HG02642 (cell line): ENCODE measurements around the gene TOP3B.

Experiments
- ATAC-seq: cut with Tn5 transposase; IDR thresholded peaks from one replicate; pipeline ENCODE4 v1.9.1; 2021; ENCODE audit warnings: mild to moderate bottlenecking; ENCODE audit not compliant: unreplicated experiment, poor library complexity

Gene TOP3B

DNA sequence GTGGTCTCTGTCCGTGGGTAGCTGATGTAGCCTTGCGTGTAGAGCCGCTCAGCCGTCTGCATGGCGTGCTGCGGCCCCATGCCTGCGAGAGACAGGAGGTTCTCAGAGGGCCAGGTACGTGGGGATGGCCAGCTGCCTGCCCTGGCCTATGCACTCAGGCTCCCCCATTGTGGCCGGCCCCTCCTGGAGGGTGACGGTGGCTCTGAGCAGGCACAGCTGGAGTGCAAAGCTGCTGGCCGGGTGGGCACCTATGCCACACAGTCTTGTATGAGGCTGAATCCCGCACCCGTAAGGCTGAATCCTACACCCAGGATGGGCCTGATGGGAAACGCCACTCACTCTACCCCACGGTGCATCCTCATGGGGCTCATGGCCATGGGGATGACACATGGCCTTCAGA lies 18.4 kb downstream of the TOP3B start:
- ATAC-seq: no peak

DNA sequence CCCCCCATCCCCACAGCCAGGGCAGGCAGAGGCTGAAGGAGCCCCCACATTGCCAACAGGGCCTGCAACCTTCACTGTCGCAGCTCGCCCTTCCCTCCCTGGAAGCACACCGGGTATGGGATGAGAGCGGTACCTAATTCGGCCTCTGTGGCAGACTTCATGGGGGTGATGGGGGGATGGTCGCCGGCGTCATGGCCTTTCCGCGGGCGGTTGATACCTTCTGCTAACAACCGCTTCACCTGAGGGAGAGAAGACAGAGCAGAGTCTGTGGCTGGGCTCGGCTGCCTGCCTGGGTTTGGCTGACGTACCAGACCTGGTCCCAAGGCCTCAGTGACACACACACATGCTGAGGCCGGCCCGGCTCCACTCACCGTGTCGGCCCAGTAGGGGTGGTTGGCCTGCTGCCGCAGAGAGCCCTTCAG lies 18.8 kb downstream of the TOP3B start:
- no peak for ATAC-seq

DNA sequence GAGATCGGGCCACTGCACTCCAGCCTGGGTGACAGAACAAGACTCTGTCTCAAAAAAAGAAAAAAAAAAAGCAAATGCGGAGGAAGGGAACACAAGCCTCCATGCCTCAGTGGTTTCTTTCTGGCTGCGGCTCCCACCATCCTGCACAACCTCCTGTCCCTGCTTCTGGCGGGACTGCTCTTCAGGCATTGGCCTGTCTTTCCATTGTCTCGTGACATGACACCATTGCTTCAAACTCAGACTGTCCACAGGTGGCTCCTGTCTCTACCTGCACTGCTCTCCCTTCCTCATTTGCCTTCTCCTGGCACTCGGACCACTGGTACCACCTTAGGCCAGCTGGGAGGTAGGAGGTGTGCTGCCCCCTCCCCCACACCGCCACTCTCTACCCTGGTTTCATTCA lies 19.3 kb downstream of the TOP3B start:
- ATAC-seq: no peak

DNA sequence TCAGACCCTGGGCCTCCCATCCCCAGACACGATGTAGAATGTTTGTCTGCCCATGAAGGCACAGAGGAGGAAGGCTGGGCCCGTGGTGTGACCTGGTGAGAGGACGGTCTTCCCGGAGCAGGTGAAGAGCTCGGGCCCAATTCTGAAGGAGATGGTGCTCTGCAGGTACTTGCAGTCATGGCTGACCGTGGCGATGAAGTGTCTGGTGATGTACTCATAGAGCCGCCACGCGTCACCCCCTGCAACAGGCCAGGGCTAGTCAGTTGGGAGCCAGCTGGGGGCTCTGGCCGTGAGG lies 20.0 kb downstream of the TOP3B start:
- ATAC-seq: no peak

DNA sequence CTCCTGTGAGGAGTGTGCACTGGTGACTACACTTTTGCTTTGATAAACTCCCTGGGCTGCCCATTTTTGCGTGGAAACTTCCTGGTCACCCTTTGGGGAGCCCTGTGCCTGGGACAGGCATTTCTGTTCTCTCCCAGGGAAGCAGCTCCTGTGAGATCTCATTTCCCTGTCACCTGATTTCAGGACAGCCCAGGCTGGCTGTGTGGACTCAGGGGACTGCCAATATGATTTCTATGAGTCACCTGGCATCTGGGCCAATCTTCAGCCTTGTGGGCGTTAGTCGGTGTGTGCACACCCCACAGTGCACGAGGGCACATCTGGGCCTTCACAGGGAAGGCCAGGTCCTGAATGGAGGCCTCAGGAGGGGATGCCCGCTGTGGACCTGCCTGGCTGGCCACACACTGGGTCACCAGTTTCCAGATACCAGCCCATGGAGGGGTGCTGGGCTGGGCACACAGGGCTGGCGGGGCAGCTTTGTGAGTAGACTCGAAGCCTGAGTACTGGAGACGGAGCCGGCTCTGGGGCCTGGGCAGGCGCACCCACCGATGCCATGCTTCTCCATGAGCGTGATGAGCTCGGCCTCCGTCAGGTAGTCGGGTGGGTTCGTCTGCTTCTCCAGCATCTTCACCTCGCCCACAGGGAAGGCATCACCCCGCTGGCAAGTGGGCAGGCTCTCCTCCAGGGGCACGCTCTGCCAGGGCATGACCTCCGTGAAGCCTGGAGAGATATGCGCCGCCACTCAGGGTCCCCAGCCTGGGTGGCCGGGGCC lies 20.5 kb downstream of the TOP3B start:
- no peak for ATAC-seq

DNA sequence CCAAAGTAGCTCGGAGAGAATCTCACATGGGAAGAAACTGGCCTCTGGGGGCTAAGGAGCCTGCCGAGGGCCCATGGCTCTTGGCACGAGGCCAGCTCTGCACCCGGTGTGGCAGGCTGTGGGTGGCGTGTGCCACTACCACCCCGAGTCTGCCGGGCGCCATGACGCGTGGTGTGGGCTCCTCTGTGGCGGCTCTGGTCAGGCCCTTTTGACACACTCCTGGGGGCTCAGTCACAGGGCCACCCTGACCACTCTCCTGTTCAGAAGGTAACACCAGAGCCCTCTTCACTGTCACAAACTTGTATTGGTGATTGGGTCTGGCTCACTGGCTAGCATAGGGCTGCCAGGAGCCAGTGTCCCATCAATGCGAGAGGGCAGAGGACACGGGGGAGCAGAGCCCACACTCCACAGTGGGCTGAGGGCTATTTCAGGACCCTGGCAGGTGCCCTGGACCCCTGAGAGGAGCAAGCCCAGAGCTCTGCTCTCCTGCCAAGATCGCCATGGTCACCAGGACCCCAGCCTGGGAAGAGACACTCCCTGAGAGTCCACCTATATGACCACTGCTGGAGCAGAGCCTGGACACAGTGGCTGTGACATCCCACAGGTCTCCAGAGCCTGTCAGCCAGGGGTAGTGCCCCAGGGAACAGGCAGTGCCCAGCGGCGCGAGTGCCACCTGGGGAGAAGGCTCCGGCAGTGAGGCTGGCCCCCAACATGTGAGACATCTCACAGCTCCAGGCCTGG lies 21.3 kb downstream of the TOP3B start:
- no peak for ATAC-seq

DNA sequence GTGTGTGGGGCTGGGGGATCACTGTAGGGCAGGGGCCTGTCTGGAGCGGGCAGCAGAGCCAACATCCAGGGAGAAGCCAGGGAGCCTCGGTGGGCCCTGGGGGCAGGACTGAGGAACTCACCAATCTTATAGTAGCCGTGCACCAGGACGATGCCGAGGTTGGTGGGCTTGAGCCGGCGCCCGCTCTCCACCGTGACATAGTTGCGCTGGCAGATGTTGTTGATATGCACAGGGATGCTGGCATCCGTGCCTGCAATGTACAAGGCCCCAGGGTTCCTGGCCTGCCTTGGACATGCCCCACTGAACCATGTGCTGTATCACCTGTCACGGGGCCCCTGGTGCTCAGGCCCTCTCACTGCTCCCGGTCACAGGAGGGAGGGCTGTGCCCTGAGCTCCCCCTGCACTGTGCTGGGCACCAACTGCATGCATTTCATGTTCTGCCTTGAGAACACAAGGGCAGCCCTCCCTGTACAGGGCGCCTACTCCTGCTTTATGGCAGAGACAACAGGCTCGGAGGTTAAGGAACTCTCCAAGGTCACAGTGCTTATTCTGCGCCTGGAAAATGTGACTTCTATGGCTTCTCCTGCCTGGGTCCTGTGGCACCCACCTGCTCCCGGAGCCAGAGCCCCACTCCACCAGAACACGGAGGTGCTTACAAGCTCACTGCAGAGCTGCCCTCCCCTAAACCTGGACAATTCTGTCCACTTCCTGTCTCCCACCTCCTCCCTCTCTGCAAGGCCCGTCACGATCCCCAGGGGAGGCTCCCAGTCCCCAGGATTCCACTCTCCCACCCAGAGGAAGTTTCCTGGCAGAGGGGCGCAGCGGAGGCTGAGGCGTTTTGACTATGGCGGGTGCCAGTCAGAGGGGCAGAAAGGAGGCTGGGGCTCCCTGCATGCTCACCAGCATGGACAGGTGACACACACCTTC lies 22.1 kb downstream of the TOP3B start:
- ATAC-seq: no peak

DNA sequence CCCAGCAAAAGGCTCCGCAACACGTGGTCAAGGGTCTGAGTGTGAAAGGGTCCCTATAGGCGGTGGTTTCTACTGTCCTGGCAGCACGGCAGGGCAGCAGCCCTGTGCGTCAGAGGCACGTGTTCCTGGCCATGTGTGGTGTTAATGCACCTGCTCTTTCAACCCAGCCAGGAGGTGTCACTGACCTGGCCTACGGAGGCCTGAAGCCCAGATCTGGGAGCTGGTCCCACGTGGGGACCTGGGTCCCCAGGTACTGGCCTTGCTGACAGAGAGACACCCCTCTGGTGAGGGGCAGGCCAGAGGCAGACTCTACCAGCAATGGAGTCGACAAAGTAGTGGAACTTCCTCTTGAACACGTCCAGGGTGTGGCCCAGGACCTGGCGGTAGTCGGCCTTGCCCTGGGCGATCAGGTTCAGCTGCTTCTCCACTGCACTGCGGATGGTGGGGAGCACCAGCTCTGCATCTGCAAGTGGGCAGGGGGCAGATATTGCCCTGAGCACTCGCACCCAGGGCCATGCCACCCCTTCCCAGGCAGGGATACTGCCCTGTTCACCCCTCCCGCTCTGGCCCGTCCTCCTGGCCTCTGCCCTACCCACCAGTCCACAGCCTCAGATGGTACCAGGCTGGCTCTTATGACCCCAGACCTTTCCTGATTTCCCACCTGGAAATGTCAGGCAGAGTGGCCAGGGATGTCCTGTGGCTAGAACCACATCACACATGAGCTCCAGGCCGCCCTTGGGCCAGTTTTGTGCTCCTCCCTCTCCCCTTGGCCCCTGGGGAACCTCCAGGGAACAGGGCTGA lies 23.1 kb downstream of the TOP3B start:
- ATAC-seq: no peak

DNA sequence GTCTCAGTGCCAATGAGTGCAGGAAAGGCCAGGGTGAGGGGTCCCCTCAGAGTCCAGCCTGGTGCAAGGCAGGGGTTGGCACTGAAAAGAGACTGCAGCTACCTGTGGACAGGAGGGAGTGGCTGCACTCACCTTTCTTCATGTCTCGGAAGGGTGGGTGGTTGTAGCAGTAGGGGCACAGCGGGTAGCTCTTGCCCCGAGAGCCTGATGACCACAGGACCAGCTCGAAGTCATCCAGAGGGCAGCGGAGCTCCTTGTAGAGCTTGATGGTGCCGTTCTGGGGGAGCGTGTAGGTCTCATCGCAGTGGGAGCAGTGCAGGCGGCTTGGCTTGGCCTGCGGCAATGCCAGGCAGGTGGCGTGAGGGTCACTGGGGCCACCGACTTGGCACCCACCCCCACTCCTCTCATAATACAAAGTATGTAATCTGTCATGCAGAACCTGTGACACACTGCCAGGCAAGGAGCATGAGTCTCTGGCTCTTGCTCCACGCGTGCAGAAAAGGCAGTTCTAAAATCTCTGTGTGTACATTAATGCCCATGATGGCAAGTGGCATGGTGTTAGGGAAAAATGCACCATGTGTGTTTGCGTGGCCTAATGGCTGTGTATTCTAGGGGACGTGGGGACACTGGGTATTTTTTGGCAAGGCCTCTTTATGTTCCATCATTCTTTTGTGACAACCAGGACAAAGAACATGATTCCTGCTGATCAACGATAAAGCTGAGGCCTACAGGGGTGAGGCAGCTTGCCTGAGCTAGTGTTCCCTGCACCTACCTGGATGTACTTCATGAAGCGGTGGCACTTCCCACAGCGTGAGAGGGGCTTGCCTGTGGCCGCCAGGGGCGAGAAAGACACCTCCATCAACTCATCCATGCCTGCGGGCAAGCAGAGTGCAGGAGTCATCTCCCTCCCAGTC lies 24.0 kb downstream of the TOP3B start:
- ATAC-seq: no peak

DNA sequence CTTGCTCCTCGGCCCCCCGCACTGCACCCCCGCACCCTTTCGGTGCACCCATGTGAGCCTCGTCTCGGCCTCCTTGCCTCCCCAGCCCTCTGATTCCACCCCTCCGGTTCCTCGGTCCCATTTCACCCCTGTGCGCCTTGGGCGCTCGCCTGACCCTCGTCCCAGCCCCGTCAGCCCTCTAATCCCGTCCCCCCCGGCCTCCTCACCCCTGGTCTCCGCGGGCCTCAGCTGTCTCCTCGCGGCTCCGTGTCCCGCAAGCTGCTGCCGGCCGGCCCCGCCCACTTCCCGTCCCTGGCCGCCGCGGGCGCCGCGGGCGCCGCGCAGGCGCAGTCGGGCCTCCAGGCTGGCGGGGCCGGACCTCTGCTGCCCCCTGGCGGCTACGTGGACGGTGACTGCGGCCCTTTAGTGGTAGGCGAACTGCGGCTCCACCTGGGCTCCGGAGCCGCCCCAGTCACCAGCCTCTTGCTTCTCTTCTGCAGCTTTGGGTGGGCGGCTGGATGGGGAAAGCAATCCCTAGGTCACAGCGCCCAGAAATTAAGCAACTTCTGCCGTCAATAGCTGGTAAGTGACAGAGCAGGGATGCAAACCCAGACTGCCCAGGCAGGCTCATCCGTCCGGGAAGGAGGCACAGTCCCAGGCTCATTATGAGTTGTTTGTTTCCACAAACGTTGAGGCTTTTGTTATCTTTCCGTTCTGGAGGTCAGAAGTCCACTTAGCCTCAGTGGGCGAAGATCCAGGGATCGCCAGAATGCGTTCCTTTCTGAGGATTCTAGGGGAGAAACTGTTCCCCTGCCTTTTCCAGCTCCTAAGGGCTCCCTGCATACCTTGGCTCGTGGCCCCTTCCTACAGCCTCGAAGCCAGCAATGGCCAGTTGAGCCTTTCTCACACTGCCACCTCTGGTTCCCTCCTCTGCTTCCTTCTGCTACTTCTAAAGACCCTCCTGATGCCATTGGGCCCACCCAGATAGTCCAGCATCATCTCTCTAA lies 29.7 kb downstream of the TOP3B start, which contains the start of gene PPM1F:
PPM1F (minus strand) TSS at position 263 of the 986 bp plus-strand sequence. CDS start 6,800 bp downstream, outside the sequence.
- peak; percentile 72 for ATAC-seq

DNA sequence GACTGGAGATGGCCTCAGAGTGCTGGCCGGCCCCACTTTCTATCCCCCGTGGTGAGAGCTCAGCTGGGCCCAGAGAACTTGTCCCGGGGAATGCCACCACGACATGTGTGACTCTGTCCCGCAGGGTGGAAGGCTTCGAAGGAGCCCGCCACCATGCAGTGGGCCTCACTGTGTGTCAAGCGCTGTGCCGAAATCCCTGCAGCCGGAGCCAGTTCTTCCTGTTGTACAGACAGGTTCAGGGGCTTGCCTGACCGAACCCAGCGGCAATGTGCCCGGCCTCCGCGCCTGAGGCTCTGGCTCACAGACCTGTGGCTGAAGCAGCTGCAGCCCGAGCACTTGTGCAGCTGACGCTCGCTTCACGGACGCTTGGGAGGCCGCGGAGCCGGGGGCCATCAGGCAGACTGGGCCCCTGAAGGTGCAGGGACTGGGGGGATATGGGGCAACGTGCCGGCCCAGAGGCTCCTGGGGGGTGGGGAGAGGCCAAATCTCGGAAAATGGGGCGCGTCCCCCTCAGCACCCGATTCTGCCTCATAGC lies 30.6 kb downstream of the TOP3B start:
- no peak for ATAC-seq

DNA sequence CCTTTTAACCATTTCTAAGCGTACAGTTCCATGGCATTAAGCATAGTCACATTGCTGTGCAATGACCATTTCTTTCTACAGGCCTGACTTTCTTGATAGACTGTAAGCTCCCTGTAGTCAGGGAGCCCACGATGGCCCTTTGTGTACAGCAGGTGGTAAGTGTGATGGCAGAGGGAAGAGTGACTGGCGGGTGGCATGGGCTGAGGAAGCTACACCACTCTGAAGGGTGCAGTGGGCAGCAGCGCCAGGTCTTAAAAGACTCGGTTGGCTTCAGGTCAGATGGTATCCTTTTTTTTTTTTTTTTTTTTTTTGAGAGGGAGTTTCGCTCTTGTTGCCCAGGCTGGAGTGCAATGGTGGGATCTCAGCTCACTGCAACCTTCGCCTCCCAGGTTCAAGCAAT lies 31.5 kb downstream of the TOP3B start:
- no peak for ATAC-seq

DNA sequence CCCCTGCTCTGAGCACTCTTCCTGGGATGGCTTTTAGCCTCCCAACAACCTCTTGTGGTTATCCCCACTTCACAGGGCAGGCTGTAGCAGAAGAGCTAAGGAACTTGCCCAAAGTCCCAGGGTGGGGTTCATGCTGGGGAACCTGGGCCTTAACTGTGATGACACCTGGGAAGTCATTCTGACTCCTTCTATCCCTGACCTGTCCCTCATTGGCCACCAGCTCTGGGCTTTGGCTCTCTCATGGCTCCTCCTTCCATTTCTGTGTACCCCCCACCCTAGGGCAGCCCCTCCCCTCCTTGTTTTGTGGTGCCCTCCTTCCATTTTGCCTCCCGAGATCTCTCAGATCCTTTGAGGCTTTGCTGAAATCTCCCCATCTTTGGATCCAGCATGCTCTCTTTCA lies 32.6 kb downstream of the TOP3B start:
- ATAC-seq: no peak

DNA sequence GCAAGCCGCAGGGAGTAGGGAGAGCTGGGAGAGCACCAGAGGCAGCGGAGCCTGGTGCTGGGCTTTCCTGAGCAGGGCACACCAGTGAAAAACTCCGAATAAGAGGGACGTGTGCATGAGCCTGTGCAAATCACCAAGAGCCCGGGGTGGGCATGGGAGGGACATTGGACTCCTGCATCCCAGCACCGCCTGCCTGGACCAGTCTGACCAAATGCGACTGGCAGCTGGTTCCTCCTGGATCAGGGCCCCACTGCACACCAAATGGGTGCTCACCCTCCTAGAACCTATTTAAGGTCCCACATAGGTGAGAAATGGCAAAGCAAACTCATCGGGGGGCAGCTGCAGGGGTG lies 33.0 kb downstream of the TOP3B start:
- no peak for ATAC-seq

DNA sequence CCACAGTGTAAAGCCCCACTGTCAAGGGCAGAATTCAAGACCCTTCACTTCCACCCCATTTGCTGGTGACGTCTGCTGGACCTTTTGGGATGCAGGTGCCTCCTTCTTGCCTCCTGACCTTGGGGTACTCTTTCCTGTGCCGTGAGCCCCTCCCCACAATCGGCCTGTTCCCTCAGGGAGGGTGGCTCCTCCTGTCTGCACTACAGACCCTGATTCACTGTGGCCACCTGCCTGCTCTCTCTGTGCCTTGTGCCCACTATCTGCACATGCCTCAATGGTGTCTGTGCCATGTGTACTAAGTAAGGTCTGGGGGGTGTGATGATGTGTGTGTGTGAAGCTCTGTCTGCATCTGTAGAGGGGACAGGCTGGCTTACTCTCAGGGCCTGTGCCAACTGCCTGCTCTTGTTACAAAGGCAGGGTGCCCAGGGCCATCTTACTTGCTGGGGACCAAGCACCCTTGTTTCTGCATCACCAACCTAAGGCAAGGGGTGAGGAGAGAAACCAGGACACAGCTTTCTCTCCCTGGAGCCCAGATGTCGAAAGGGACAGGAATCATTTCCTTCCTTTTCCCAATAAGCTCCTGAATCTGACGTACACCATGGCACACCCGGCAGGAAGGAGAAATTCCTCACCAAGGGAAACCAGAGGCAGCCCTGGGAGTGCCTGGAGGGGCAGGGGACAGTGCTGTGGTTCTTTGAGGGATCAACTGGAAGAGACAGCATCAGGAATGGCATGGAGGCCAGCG lies 33.6 kb downstream of the TOP3B start:
- no peak for ATAC-seq

DNA sequence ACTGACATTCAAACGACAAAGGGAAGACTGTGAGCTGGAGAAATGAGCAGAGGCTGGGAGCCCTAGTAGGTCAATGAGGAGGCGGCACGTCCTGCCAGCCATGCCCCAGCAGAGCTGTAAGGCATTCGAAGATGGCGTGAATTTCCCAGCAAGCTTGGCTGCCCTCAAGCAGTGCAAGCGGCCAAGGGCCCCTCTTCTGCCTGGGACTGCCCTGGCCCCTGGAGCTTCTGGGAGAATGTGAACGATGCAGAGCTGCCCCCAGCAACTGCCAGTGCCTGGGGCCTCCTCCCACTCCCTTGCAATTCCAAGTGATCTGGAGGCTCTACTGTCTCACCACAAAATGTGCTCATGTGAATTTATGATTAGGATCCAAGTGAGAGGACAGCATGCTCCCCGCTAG lies 34.2 kb downstream of the TOP3B start:
- no peak for ATAC-seq
